IMR-90 (cell line): ENCODE measurements around the gene MIEF1. TPM values are rescaled to one million over a fixed set of nuclear protein-coding genes. Genes with fewer than 3 reads are reported as not detected.

ENCODE experiments used
- ATAC-seq: fragments of 200-7000 bp; cut with Tn5 transposase; 2 replicates; pipeline ENCODE4 v1.9.1; 2020; ENCODE audit warnings: low read depth, mild to moderate bottlenecking, moderate library complexity
- BruUV-seq: library from RNA; stranded (reverse); fragments of 400-500 nt; replicated peaks from 2 replicates; lab custom pipeline; 2021; lab: Mats Ljungman, UMichigan
- CTCF ChIA-PET: fragments of 300-600 bp; formaldehyde crosslinking; extraction: SDS; loops from one replicate; lab custom pipeline; 2021; ENCODE audit warnings: antibody characterized with exemption; lab: Yijun Ruan, JAX
- POLR2A ChIA-PET: fragments of 300-600 bp; sonication (Branson Sonifier 250); formaldehyde crosslinking; loops from one replicate; lab custom pipeline; 2022; ENCODE audit warnings: antibody characterized with exemption; ENCODE audit not compliant: unreplicated experiment; lab: Charles Lee
- DNase-seq: peaks from one replicate; pipeline ENCODE4 v3.0.0; 2013
- H2AFZ ChIP-seq: replicated peaks from 2 replicates; pipeline ENCODE3; 2013; ENCODE audit warnings: low read length, mild to moderate bottlenecking; ENCODE audit not compliant: poor library complexity
- H2AK5ac ChIP-seq: 2 replicates; pipeline ENCODE4 v1.6.1; 2013; ENCODE audit warnings: low read depth, low read length, inconsistent platforms
- H2AK9ac ChIP-seq: replicated peaks from 2 replicates; pipeline ENCODE3; 2013; ENCODE audit warnings: mild to moderate bottlenecking, low read depth, low read length, moderate library complexity; ENCODE audit not compliant: poor library complexity
- H2BK120ac ChIP-seq: 2 replicates; pipeline ENCODE4 v1.6.1; 2013; ENCODE audit warnings: low read depth, low read length, inconsistent platforms
- H2BK15ac ChIP-seq: 3 replicates; pipeline ENCODE4 v1.6.1; 2013; ENCODE audit warnings: low read depth, low read length, inconsistent platforms
- H2BK20ac ChIP-seq: 2 replicates; pipeline ENCODE4 v1.6.1; 2013; ENCODE audit warnings: low read depth, mild to moderate bottlenecking, inconsistent platforms, low read length, moderate library complexity
- H2BK5ac ChIP-seq: 2 replicates; pipeline ENCODE4 v1.6.1; 2013; ENCODE audit warnings: mild to moderate bottlenecking, low read depth, low read length, inconsistent platforms; ENCODE audit not compliant: poor library complexity, severe bottlenecking
- H3K14ac ChIP-seq: replicated peaks from 2 replicates; pipeline ENCODE4 v1.6.1; 2013; ENCODE audit warnings: low read depth, low read length, inconsistent platforms
- H3K18ac ChIP-seq: 2 replicates; pipeline ENCODE4 v1.6.1; 2013; ENCODE audit warnings: low read depth, low read length, control low read depth
- H3K23ac ChIP-seq: 2 replicates; pipeline ENCODE4 v1.6.1; 2013; ENCODE audit warnings: low read depth, low read length, inconsistent platforms
- H3K27ac ChIP-seq: 2 replicates; pipeline ENCODE4 v1.5.1; 2013; ENCODE audit warnings: mild to moderate bottlenecking, control low read depth, low read length; ENCODE audit not compliant: insufficient read depth
- H3K27me3 ChIP-seq: 2 replicates; pipeline ENCODE4 v1.6.1; 2013; ENCODE audit warnings: low read length; ENCODE audit not compliant: control insufficient read depth, insufficient read depth
- H3K36me3 ChIP-seq: 2 replicates; pipeline ENCODE4 v1.6.1; 2013; ENCODE audit warnings: low read length, mixed read lengths; ENCODE audit not compliant: control insufficient read depth, insufficient read depth
- H3K4ac ChIP-seq: 2 replicates; pipeline ENCODE4 v1.6.1; 2013; ENCODE audit warnings: low read depth, low read length, inconsistent platforms
- H3K4me1 ChIP-seq: 2 replicates; pipeline ENCODE4 v1.6.1; 2013; ENCODE audit warnings: low read length, mixed read lengths; ENCODE audit not compliant: control insufficient read depth, insufficient read depth
- H3K4me2 ChIP-seq: 2 replicates; pipeline ENCODE4 v1.6.1; 2013; ENCODE audit warnings: low read depth, mild to moderate bottlenecking, control low read depth, low read length, moderate library complexity
- H3K4me3 ChIP-seq: 2 replicates; pipeline ENCODE4 v1.5.1; 2013; ENCODE audit warnings: low read depth, mild to moderate bottlenecking, control low read depth, low read length, moderate library complexity; ENCODE audit not compliant: insufficient read depth
- H3K56ac ChIP-seq: 2 replicates; pipeline ENCODE4 v1.6.1; 2013; ENCODE audit warnings: low read length, inconsistent platforms; ENCODE audit not compliant: insufficient read depth; ENCODE audit errors: extremely low read depth
- H3K79me1 ChIP-seq, 2 experiments: 2 replicates each; pipeline ENCODE4 v1.6.1; 2013; ENCODE audit warnings: low read length in 2 of 2, inconsistent platforms in 1 of 2, low read depth in 1 of 2
- H3K9ac ChIP-seq: 2 replicates; pipeline ENCODE4 v1.6.1; 2013; ENCODE audit warnings: low read depth, low read length, control low read depth
- H3K9me1 ChIP-seq: 2 replicates; pipeline ENCODE4 v1.6.1; 2013; ENCODE audit warnings: low read length, inconsistent platforms; ENCODE audit not compliant: insufficient read depth
- H3K9me3 ChIP-seq: 2 replicates; pipeline ENCODE4 v1.6.1; 2013; ENCODE audit warnings: low read length; ENCODE audit not compliant: control insufficient read depth, insufficient read depth
- H4K20me1 ChIP-seq: 2 replicates; pipeline ENCODE4 v1.6.1; 2013; ENCODE audit warnings: low read length, inconsistent platforms; ENCODE audit not compliant: insufficient read depth
- H4K5ac ChIP-seq: 2 replicates; pipeline ENCODE4 v1.6.1; 2013; ENCODE audit warnings: mild to moderate bottlenecking, low read depth, low read length, control low read depth
- H4K8ac ChIP-seq, 2 experiments: 2 replicates each; pipeline ENCODE4 v1.6.1; 2013; ENCODE audit warnings: low read depth in 2 of 2, low read length in 2 of 2, control low read depth in 1 of 2, inconsistent platforms in 1 of 2
- H4K91ac ChIP-seq: 2 replicates; pipeline ENCODE4 v1.6.1; 2013; ENCODE audit warnings: low read depth, low read length, inconsistent platforms; ENCODE audit not compliant: insufficient read depth
- BHLHE40 ChIP-seq: fragments of 150-350 bp; IDR thresholded peaks from 2 replicates; pipeline ENCODE4 v1.6.1; 2016; ENCODE audit warnings: mild to moderate bottlenecking, low read depth, low read length
- CEBPB ChIP-seq: IDR thresholded peaks from 2 replicates; pipeline ENCODE4 v1.6.1; 2012; ENCODE audit warnings: low read depth, low read length, improper control_type of control experiment
- CHD1 ChIP-seq: IDR thresholded peaks from 2 replicates; pipeline ENCODE4 v1.6.1; 2012; ENCODE audit warnings: low read depth, low read length, improper control_type of control experiment
- CTCF ChIP-seq: conservative IDR thresholded peaks from 2 replicates; pipeline ENCODE4 v1.5.1; 2012; ENCODE audit warnings: mild to moderate bottlenecking, low read depth, low read length, improper control_type of control experiment
- MAFK ChIP-seq: IDR thresholded peaks from 2 replicates; pipeline ENCODE4 v1.6.1; 2012; ENCODE audit warnings: low read depth, low read length, improper control_type of control experiment
- MXI1 ChIP-seq: IDR thresholded peaks from 2 replicates; pipeline ENCODE4 v1.6.1; 2012; ENCODE audit warnings: low read depth, mild to moderate bottlenecking, low read length, moderate library complexity, borderline replicate concordance
- NFE2L2 ChIP-seq: fragments of 150-350 bp; IDR thresholded peaks from 2 replicates; pipeline ENCODE4 v1.6.1; 2016; ENCODE audit warnings: low read depth, mild to moderate bottlenecking, low read length
- RAD21 ChIP-seq: IDR thresholded peaks from 2 replicates; pipeline ENCODE4 v1.6.1; 2012; ENCODE audit warnings: low read length, improper control_type of control experiment
- RCOR1 ChIP-seq: IDR thresholded peaks from 2 replicates; pipeline ENCODE4 v1.6.1; 2012; ENCODE audit warnings: mild to moderate bottlenecking, low read length, improper control_type of control experiment; ENCODE audit not compliant: insufficient replicate concordance
- RFX5 ChIP-seq: IDR thresholded peaks from 2 replicates; pipeline ENCODE4 v1.8.0; 2012; ENCODE audit warnings: low read depth, mild to moderate bottlenecking, low read length, moderate library complexity
- SMC3 ChIP-seq: fragments of 150-350 bp; IDR thresholded peaks from 2 replicates; pipeline ENCODE4 v1.6.1; 2016; ENCODE audit warnings: low read depth, mild to moderate bottlenecking, antibody characterized with exemption, low read length, moderate library complexity
- WGBS, 2 experiments: methylation state at CpG; one replicate each; pipeline versions ENCODE4 v1.1.5 to v1.1.7; 2013; ENCODE audit warnings: missing lambda C conversion rate in 2 of 2; ENCODE audit not compliant: insufficient read length in 1 of 2; ENCODE audit errors: extremely low coverage in 2 of 2; 5-methylcytosine and 5-hydroxymethylcytosine counted together
- dilution Hi-C: fragments of 300-500 bp; cut with HindIII; formaldehyde crosslinking; loops from one replicate; pipeline ENCODE4 v1.14.3; 2018; ENCODE audit warnings: low sequenced_read_pairs; ENCODE audit not compliant: unreplicated experiment
- in situ Hi-C: fragments of 300-500 bp; cut with MboI; formaldehyde crosslinking; loops from 3 replicates; pipeline ENCODE4 v1.14.3; 2019; ENCODE audit warnings: low sequenced_read_pairs, inconsistent platforms, mixed read lengths
- intact Hi-C: fragments of 100-400 bp; cut with micrococcal nuclease; formaldehyde crosslinking; loops from 2 replicates; pipeline ENCODE4 v1.10.0; 2022
- polyA plus RNA-seq, 3 experiments: library from polyadenylated mRNA; depleted of rRNA; stranded (reverse); fragments of >200 nt; gene quantifications; 2 replicates each; pipeline ENCODE4 v1.2.3, GENCODE V29; 2012; ENCODE audit warnings: low replicate concordance in 1 of 3
- total RNA-seq: library from RNA; depleted of rRNA; stranded (reverse); fragments of >200 nt; gene quantifications from 2 replicates; pipeline ENCODE4 v1.2.3, GENCODE V29; 2012
- TF ChIP-seq, protein P1 (sequence below): fragments of 150-350 bp; IDR thresholded peaks from 2 replicates; pipeline ENCODE4 v1.6.1; 2017; ENCODE audit warnings: mild to moderate bottlenecking, antibody characterized with exemption, low read length, low read depth
- TF ChIP-seq, protein P2 (sequence below): fragments of 150-350 bp; IDR thresholded peaks from 2 replicates; pipeline ENCODE4 v1.6.1; 2016; ENCODE audit warnings: low read depth, mild to moderate bottlenecking, low read length, moderate library complexity, borderline replicate concordance

MIEF1 gene
- total and polyA plus RNA-seq, 2 of the 4 experiments (the other 2 are of a cell fraction): 9.7 to 16.9 TPM

DNA sequence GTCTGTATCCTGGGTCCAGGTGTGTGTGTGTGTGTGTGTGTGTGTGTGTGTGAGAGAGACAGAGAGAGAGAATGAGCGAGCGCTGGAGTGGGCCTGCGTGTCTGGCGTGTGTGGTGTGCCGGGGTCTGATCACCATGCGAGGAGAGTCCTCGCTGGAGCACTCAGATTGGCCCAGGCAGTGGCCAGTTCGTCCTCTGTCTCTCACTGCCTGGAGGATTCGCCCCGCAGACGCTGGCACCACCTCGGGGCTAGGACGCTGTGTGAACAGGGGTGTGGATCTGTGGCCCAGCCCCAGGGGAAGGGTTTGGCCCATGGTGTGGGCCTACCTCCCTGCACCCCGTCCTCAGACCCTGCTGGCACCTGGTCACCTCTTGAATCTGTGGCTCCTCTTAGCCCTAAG is 56.9 kb downstream of the MIEF1 start:
- Histone ChIP-seq H4K91ac (no peak overlapping the region), H2AK9ac (no peak overlapping the region), H3K27ac (no peak overlapping the region), H3K14ac (no peak overlapping the region), H2AK5ac (no peak overlapping the region), H2BK120ac (no peak overlapping the region), H3K27me3 (peaks cover 80% of the 10 kb centered on the region), H3K9ac (no peak overlapping the region), H3K56ac (no peak overlapping the region), H3K79me1 (no peaks in the 10 kb centered on the region), H3K4me2 (no peak overlapping the region), H3K9me1 (peaks cover 6% of the 10 kb centered on the region), H3K4ac (no peak overlapping the region), H3K18ac (no peak overlapping the region), H3K23ac (no peak overlapping the region), H2BK15ac (no peak overlapping the region), H3K9me3 (no peaks in the 10 kb centered on the region), H3K4me1 (peaks cover 2% of the 10 kb centered on the region; the same call in 1 of the 2 replicates), H2BK20ac (no peak overlapping the region), H4K5ac (no peak overlapping the region), H3K36me3 (no peaks in the 10 kb centered on the region), H4K20me1 (no peaks in the 10 kb centered on the region), H3K4me3 (no peak overlapping the region), H2BK5ac (no peak overlapping the region), H2AFZ (peak overlapping the region; percentile 32), H4K8ac (no peak overlapping the region)
- no peak for TF ChIP-seq MXI1
- TF ChIP-seq, protein P1, sequence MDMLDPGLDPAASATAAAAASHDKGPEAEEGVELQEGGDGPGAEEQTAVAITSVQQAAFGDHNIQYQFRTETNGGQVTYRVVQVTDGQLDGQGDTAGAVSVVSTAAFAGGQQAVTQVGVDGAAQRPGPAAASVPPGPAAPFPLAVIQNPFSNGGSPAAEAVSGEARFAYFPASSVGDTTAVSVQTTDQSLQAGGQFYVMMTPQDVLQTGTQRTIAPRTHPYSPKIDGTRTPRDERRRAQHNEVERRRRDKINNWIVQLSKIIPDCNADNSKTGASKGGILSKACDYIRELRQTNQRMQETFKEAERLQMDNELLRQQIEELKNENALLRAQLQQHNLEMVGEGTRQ: no peak
- TF ChIP-seq SMC3: no peak
- no peak for TF ChIP-seq CEBPB
- TF ChIP-seq CTCF: no peak
- no peak for TF ChIP-seq RFX5
- TF ChIP-seq NFE2L2: no peak
- TF ChIP-seq MAFK: no peak
- no peak for TF ChIP-seq BHLHE40
- TF ChIP-seq CHD1: no peak
- no peak for TF ChIP-seq RCOR1
- no peak for TF ChIP-seq RAD21
- TF ChIP-seq, protein P2, sequence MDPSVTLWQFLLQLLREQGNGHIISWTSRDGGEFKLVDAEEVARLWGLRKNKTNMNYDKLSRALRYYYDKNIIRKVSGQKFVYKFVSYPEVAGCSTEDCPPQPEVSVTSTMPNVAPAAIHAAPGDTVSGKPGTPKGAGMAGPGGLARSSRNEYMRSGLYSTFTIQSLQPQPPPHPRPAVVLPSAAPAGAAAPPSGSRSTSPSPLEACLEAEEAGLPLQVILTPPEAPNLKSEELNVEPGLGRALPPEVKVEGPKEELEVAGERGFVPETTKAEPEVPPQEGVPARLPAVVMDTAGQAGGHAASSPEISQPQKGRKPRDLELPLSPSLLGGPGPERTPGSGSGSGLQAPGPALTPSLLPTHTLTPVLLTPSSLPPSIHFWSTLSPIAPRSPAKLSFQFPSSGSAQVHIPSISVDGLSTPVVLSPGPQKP: no peak
- no peak for DNase-seq
- in situ Hi-C loops (no loop called here), dilution Hi-C loops (no loop called here), intact Hi-C loops (loop anchor here (5.0 kb wide), 1 partner anchor 248 kb away; no protein-coding TSS in a partner anchor)
- WGBS, 2 experiments: 80% methylated on average over 12 of the region's 14 CpGs; no CpG with 5 or more reads in 1 of the 2 experiments
- BruUV-seq: no TSS peak
- no peak for ATAC-seq
- POLR2A ChIA-PET: no interaction called here
- CTCF ChIA-PET: interaction anchor here (0.6 to 1.3 kb wide), 3 partner anchors 12 to 466 kb away, joined by 3 to 4 read pairs (median 3); partner anchors contain the start of gene CACNA1I
